HG02588 (cell line): Measurements from ENCODE around the gene SFT2D3.

Experiments used
- ATAC-seq: cut with Tn5 transposase; IDR thresholded peaks from one replicate; pipeline ENCODE4 v1.9.1; 2021; ENCODE audit warnings: mild to moderate bottlenecking, moderate library complexity; ENCODE audit not compliant: unreplicated experiment

SFT2D3 gene

GRCh38 chr2:127681288-127681804 is 20.0 kb upstream of the SFT2D3 start:
- no peak for ATAC-seq

GRCh38 chr2:127681976-127682857 is 19.1 kb upstream of the SFT2D3 start:
- no peak for ATAC-seq

- no peak for ATAC-seq
Measured at GRCh38 chr2:127683056-127683455, 18.2 kb upstream of the SFT2D3 start.

- ATAC-seq: no peak
Measured at GRCh38 chr2:127683757-127684156, 17.5 kb upstream of the SFT2D3 start.

- ATAC-seq: no peak
Measured at GRCh38 chr2:127685410-127686080, 15.8 kb upstream of the SFT2D3 start.

GRCh38 chr2:127688405-127688804 is 12.9 kb upstream of the SFT2D3 start:
- ATAC-seq: no peak

GRCh38 chr2:127690696-127691095 is 10.6 kb upstream of the SFT2D3 start:
- no peak for ATAC-seq

GRCh38 chr2:127694986-127695385 is 6.3 kb upstream of the SFT2D3 start:
- ATAC-seq: no peak

- ATAC-seq: no peak
Measured at GRCh38 chr2:127695491-127696472, 5.5 kb upstream of the SFT2D3 start.

- no peak for ATAC-seq
Measured at GRCh38 chr2:127697482-127698180, 3.7 kb upstream of the SFT2D3 start.

GRCh38 chr2:127698553-127699355 is 2.5 kb upstream of the SFT2D3 start:
- ATAC-seq: no peak

- ATAC-seq: peak; percentile 51
Measured at GRCh38 chr2:127700527-127701192, 637 bp upstream of the SFT2D3 start.

- peak; percentile 45 for ATAC-seq
Measured at GRCh38 chr2:127701651-127702394, 526 bp downstream of the SFT2D3 start.

- no peak for ATAC-seq
Measured at GRCh38 chr2:127702395-127703009, 1.2 kb downstream of the SFT2D3 start.

GRCh38 chr2:127703282-127703681 is 2.0 kb downstream of the SFT2D3 start:
- ATAC-seq: no peak

GRCh38 chr2:127704641-127705390 is 3.5 kb downstream of the SFT2D3 start:
- no peak for ATAC-seq
